HG03135 (cell line): ENCODE data around the gene C7.

Experiments
- ATAC-seq: cut with Tn5 transposase; IDR thresholded peaks from one replicate; pipeline ENCODE4 v1.9.1; 2021; ENCODE audit warnings: mild to moderate bottlenecking, moderate library complexity; ENCODE audit not compliant: unreplicated experiment

Gene C7

DNA sequence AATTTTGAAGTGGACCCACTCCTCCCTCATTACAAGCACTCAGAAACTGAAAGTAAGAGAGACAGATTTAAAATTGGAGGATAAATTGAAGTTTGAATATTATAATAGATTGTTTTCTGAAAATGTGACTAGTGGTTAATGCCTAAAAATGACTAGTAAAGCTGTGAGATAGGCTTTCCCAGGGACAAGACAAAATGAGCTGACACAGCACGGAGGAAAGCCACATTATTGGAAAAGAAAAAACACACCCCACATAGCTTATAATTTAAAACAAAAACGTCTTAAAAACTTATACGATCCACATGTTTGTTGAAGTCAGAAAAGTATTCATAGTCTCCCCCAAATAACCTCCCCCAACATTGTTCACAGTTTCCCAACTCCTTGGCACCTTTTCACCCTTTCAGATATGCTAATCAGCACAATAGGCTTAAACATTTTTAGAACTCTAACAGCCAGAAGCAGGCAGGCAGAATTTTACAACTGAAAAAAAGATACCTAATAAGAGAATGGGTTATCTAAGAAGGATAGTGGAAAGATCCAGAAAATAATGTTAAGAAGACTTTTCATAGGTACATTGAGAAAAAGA is 6.1 kb downstream of the C7 start:
- ATAC-seq, result no peak

GRCh38 chr5:40916226-40916625 is 6.9 kb downstream of the C7 start:
- no peak for ATAC-seq

DNA sequence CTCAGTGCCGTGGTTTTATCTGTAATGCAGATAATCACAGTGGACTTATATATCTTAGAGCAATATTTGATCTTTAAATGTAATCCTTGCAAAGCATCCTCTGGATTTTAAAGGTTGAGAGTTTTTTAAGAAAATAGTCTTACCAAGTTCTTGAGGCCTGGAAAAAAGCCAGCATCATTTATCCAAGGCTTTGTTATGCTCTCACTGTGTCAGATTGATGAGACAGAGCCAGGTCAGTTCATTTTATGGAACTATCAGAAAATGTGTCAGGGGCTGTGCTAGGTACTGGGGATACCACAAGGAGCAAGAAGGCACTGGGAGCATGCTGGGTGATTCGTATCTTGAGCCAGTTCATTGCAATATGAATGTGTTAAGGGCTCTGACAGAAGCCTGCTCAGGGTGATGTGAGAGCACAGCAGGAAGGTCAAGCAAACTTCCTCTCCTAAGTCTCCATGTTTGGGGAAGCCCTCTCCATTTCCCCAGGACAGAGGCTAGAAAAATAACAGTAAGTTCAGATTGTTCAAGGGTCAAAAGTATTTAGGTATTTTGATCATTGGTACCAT is 19.7 kb downstream of the C7 start:
- ATAC-seq, result no peak

GRCh38 chr5:40932766-40933165 is 23.5 kb downstream of the C7 start:
- no peak for ATAC-seq

DNA sequence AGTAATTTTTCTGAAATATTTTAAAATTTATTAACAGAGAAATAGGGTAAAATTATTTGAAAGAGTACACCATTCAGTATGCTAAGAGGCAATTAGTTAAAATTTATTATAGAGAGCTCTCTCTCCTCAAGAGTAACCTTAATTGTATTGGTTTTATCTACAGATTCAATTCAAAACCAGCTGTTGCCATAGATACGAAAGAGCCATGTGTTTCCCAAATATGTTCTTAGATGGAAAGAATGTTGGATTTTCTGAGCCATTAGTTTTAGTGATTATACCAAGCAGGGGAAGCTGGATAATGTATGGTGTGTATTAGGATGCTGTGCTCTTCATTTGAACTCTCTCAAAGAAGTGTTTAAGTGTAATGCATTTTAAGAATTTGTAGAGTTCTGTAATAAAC is 27.8 kb downstream of the C7 start:
- no peak for ATAC-seq

DNA sequence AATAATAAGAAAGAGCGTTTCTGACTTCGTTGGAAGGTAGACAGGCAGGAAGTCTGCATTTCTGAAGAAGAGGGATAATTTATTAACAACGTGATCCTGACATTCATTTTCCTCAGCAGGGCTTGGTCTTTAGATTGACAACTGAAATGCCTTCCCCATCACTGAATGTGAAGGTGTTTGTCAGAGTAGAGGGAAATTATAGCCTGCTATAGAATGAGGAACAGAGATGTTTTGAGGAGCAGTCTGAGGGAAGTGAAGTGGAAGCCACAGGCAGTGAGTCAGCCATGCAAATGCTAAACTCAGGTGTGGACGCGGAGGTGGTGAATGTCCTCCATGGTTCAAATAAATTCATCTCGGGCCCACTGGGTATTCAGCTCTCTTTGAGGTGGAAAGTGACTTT is 30.5 kb downstream of the C7 start:
- no peak for ATAC-seq

- no peak for ATAC-seq
Measured at GRCh38 chr5:40945111-40945510, 35.8 kb downstream of the C7 start.

DNA sequence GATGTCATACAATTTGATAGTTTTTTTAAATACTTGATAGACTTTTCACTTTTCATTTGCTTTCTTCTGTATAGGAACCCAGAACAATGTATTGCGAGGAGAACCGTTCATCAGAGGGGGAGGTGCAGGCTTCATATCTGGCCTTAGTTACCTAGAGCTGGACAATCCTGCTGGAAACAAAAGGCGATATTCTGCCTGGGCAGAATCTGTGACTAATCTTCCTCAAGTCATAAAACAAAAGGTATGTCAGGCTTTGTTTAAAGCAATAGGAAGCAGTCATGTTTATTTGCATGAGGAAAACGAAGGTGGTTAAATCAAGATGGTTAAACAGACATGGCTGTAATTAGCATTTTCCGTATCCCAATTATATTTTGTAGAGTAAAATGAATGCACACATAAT is 46.0 kb downstream of the C7 start:
- no peak for ATAC-seq

DNA sequence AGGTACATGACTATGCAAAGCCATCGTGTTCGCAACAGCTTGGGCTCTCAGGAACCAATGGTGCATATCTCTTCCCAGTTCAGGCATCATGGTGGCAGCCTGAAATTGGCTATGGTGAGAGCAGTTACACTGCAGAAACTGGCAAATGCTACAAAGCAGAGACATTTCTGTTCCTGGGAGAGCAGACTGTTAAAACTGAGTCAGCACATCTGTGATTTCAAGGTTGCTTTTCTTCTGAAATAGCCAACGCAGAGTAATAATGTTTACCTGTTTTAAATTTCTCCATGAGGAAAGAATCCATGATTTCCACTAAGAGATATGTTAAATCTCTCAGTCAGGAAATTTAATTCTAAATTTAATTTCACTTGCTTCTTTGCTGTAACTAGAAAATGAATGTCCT is 47.8 kb downstream of the C7 start:
- no peak for ATAC-seq

- ATAC-seq, result no peak
Measured at GRCh38 chr5:40958811-40959210, 49.5 kb downstream of the C7 start.

DNA sequence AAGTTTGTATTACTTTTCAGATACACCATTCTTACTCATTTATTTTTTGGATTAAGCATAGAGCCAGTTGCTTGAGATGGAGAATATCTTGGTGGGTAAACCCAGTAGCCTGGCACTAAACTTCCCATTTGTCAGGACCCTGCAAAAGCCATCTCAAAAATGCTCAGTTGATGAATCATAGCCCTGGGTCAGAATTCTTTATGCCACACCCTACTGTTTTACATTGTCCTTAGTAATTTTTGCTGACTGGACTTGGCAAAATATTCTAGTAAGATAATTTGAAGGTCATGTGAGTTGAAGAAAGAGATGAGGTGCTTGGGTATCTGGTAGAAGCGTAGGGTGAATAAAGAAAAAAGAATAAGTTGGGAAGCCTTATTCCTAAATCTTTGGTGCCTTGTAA is 50.7 kb downstream of the C7 start:
- ATAC-seq, result no peak

- ATAC-seq, result no peak
Measured at GRCh38 chr5:40962207-40962955, 53.1 kb downstream of the C7 start.

DNA sequence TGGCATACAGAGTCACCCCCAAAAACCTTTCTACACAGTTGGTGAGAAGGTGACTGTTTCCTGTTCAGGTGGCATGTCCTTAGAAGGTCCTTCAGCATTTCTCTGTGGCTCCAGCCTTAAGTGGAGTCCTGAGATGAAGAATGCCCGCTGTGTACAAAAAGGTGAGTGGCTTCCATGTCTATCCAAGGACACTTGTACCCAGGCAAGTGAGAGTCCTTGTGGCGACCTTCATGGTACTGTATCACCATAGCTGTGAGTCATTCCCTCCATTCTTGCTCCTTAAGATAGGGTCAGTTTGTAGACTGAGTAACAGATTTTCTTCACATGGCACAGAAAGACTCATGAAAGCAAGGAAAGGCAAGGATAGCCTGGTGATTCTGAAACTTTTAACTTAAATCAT is 63.1 kb downstream of the C7 start:
- ATAC-seq, result no peak

DNA sequence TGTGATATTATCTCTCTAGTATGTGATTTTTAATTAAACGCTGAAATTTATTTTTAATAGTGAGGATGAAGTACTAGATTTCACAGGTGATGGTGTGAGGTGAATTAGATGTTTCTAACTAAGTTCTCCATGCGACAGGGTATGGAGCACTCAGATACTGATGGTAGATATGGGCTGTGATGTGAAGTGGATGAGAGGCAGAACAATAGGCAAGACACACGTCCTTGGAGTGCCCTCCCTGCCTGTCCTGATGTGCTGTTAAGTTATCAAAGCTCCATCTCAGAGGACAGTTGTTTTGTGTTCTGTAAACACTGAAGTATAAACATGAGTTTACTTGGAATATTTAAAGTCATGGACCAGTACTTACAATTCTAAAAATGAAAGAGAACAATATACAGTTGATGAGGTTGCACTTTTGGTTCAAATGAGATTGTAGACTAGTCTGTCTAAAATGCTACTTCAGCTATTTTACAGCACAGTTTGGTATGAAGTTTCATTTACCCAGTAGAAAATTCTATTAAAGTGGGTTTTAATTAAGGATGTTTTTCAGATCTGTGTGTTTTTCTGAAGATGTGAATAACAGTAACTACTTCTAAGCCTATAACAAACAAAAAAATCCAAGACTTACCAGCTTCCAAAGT is 64.2 kb downstream of the C7 start:
- no peak for ATAC-seq

DNA sequence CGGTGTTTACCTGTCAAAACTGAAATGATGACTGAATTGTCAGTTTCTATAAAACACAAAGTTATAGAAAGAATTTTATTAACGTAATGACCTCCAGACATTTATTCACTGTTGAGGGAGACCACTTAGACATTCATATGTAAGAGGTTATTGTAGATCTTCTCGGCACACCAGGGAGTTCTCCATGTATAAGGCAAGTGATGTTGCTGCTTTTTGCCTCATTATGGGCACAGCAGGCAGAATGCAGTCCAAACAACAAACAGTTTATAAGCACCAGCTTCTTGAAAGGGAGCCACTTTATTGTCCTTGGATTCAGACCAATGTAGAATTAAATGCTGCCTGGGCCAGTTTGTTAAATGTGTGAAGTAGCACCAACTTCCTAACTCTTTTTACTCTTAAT is 66.7 kb downstream of the C7 start:
- ATAC-seq, result no peak

- no peak for ATAC-seq
Measured at GRCh38 chr5:40976836-40977235, 67.5 kb downstream of the C7 start.

- ATAC-seq, result no peak
Measured at GRCh38 chr5:40981420-40981819, 72.1 kb downstream of the C7 start.

DNA sequence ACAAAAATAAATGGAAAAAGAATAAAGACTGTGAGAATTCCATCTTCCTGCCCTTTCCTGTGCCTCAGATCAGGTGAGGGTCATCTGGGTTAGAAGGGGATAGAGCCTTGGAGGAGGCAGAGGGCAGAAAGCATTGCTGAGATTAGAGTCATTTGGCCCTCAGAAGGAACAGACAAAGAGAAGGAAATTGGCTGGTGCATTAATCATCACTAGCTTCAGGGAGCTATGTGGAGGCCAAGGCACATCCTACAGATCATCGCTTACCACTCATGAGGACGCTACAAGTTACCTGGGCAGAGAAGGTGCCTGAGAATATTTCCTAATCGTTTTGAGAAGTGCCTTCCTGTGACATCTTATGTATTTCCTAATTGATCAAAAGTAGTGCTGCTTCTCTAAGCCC is 74.5 kb downstream of the C7 start:
- ATAC-seq, result no peak

- ATAC-seq, result no peak
Measured at GRCh38 chr5:40984884-40985283, 75.6 kb downstream of the C7 start.

DNA sequence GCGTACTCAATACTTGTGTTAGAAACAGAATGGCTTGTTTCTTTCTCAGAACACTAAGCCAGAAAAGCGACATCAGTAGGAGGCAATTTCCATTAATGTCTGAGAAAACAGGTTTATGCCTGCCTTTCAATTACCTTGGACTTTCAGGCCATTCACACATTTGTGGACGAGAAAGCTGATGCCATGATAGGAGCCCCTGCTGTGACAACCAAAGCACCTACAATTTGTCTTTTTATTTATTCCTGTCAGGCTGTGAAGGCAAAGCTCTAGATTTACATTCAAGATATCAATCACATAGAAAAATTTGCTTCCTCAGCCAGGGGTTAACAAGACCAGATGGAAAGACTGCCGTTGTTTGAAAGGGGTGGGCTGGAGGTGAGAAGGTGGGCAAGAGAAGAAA is 76.2 kb downstream of the C7 start:
- no peak for ATAC-seq

DNA sequence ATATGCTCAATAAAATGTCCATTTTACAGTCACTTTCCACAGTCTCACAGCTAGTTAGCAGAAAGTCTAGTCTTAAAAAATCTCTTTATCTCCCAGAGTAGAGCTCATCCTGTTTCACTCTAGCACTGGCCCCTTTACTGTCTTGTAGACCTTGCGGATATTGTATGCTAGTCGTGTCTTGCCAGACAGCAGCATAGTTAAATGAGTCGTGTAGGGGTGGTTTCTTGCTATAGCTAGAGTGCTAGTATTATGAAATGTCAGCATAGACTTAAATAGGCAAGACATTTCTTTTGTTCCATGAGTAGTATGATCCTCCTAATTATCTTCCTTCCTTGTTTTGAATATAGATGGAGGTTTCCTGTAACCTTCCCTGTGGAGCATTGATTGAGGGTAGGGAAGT is 77.4 kb downstream of the C7 start:
- no peak for ATAC-seq

DNA sequence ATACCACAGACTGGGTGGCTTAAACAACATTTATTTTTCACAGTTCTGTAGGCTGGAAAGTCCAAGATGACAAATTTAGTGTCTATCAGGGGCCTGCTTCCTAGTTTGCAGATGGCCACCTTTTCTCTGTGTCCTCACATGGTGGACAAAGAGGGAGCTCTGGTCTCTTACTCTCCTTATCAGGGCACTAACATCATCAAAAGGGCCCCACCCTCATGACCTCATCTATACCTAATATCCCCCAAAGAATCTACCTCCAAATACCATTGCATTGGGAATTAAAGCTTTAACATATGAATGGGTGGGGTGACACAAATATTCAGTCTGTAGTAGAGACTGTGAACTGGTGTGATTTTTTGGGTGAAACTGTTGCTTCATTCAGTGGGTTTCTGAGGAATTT is 78.1 kb downstream of the C7 start:
- ATAC-seq, result no peak
